Caco-2 (cell line): ENCODE measurements around the gene CLCA1. TPM values are rescaled to one million over a fixed set of nuclear protein-coding genes. Genes with fewer than 3 reads are reported as not detected.

ENCODE experiments used
- BruUV-seq: library from RNA; stranded (reverse); fragments of 400-500 nt; replicated peaks from 2 replicates; lab custom pipeline; 2021; lab: Mats Ljungman, UMichigan
- CTCF ChIA-PET: fragments of 300-600 bp; sonication (Branson Sonifier 250); formaldehyde crosslinking; loops from one replicate; lab custom pipeline; 2022; ENCODE audit warnings: antibody characterized with exemption; lab: Charles Lee
- POLR2A ChIA-PET: fragments of 300-600 bp; sonication (Branson Sonifier 250); formaldehyde crosslinking; loops from one replicate; lab custom pipeline; 2022; ENCODE audit warnings: antibody characterized with exemption; lab: Charles Lee
- DNase-seq, 2 experiments: peaks; one replicate each; pipeline versions ENCODE4 v3.0.0 to v3.0.0-alpha.2; 2020 to 2022
- H3K27me3 ChIP-seq: replicated peaks from 2 replicates; pipeline ENCODE4 v1.6.0; 2011; ENCODE audit warnings: low read length; ENCODE audit not compliant: control insufficient read depth, insufficient read depth
- H3K36me3 ChIP-seq: 2 replicates; pipeline ENCODE4 v1.5.1; 2011; ENCODE audit warnings: low read length; ENCODE audit not compliant: control insufficient read depth, insufficient read depth
- H3K4me1 ChIP-seq: fragments of 250-450 bp; sonication (Bioruptor Pico); 2 replicates; pipeline ENCODE4 v1.5.1; 2020; ENCODE audit warnings: mild to moderate bottlenecking
- H3K4me3 ChIP-seq: 2 replicates; pipeline ENCODE4 v1.5.1; 2011; ENCODE audit warnings: low read depth, mild to moderate bottlenecking, control low read depth, low read length
- H3K9me3 ChIP-seq: fragments of 250-450 bp; sonication (Bioruptor Pico); 2 replicates; pipeline ENCODE4 v1.5.1; 2020; ENCODE audit warnings: mild to moderate bottlenecking, moderate library complexity
- H3K27ac Mint-ChIP-seq: one replicate; pipeline ENCODE4 v1.8.0; 2022; ENCODE audit warnings: mixed read lengths; ENCODE audit not compliant: unreplicated experiment
- H3K27me3 Mint-ChIP-seq: one replicate; pipeline ENCODE4 v1.8.0; 2022; ENCODE audit warnings: mixed read lengths; ENCODE audit not compliant: insufficient read depth, unreplicated experiment
- H3K36me3 Mint-ChIP-seq: one replicate; pipeline ENCODE4 v1.8.0; 2022; ENCODE audit warnings: mild to moderate bottlenecking, mixed read lengths; ENCODE audit not compliant: insufficient read depth, unreplicated experiment
- H3K4me1 Mint-ChIP-seq: one replicate; pipeline ENCODE4 v1.8.0; 2022; ENCODE audit warnings: low read depth, mixed read lengths; ENCODE audit not compliant: unreplicated experiment
- H3K4me3 Mint-ChIP-seq: one replicate; pipeline ENCODE4 v1.8.0; 2022; ENCODE audit warnings: mild to moderate bottlenecking, moderate library complexity, mixed read lengths; ENCODE audit not compliant: unreplicated experiment
- H3K9me3 Mint-ChIP-seq: one replicate; pipeline ENCODE4 v1.8.0; 2022; ENCODE audit warnings: mixed read lengths; ENCODE audit not compliant: unreplicated experiment
- CTCF ChIP-seq, 2 experiments: fragments of 200-600 bp in 1 of 2; IDR thresholded peaks; 1 replicate in 1 of 2; 2 replicates in 1 of 2; pipeline versions ENCODE4 v1.5.1 to v1.8.0; 2011 to 2022; ENCODE audit warnings: antibody characterized with exemption in 1 of 2, control low read depth in 1 of 2, inconsistent platforms in 1 of 2, low read depth in 1 of 2, low read length in 1 of 2, mild to moderate bottlenecking in 1 of 2, moderate library complexity in 1 of 2; ENCODE audit not compliant: insufficient read depth in 1 of 2, severe bottlenecking in 1 of 2, unreplicated experiment in 1 of 2
- intact Hi-C: fragments of 100-400 bp; cut with micrococcal nuclease; formaldehyde crosslinking; loops from one replicate; pipeline ENCODE4 v1.10.0; 2022; ENCODE audit not compliant: unreplicated experiment
- total RNA-seq: library from RNA; stranded (reverse); gene quantifications from 2 replicates; pipeline ENCODE4 v1.2.3, GENCODE V29; 2022

Gene CLCA1
- total RNA-seq, 1 experiment from 2014 or later, result not detected

- Histone ChIP-seq H3K4me1 (no peaks in the 10 kb centered on the region), H3K9me3 (no peaks in the 10 kb centered on the region), H3K27me3 (no peaks in the 10 kb centered on the region), H3K36me3 (no peaks in the 10 kb centered on the region), H3K4me3 (no peak overlapping the region)
- intact Hi-C loops, result no loop called here
- peaks cover 5% of the 10 kb centered on the region for H3K27me3 Mint-ChIP-seq
- ChIA-PET CTCF (no interaction called here), POLR2A (no interaction called here)
- BruUV-seq, result no TSS peak
- no peak overlapping the region for H3K27ac Mint-ChIP-seq
- no peaks in the 10 kb centered on the region for H3K4me1 Mint-ChIP-seq
- no peaks in the 10 kb centered on the region for H3K36me3 Mint-ChIP-seq
- no peak for TF ChIP-seq CTCF (IDR thresholded peaks at IDR 0.05; ENCODE audit: insufficient read depth in 1 of 2, low read depth in 1 of 2, low read length in 1 of 2, severe bottlenecking in 1 of 2, unreplicated experiment in 1 of 2)
- no peaks in the 10 kb centered on the region for H3K9me3 Mint-ChIP-seq
- H3K4me3 Mint-ChIP-seq, result no peak overlapping the region
- DNase-seq, result no peak
These were observed 26.7 kb upstream of the CLCA1 start for GRCh38 chr1:86441997-86442396.

GRCh38 chr1:86445919-86446318 lies 22.8 kb upstream of the CLCA1 start:
- no peaks in the 10 kb centered on the region for H3K27me3 ChIP-seq
- H3K27me3 Mint-ChIP-seq, result no peaks in the 10 kb centered on the region
- no peaks in the 10 kb centered on the region for H3K36me3 ChIP-seq

GRCh38 chr1:86447198-86447790 lies 21.4 kb upstream of the CLCA1 start:
- DNase-seq, result no peak
- ChIA-PET CTCF (no interaction called here), POLR2A (no interaction called here)
- no peaks in the 10 kb centered on the region for H3K4me1 ChIP-seq
- no peak overlapping the region for H3K27ac Mint-ChIP-seq
- BruUV-seq, result no TSS peak
- no peak for TF ChIP-seq CTCF (IDR thresholded peaks at IDR 0.05; ENCODE audit: insufficient read depth in 1 of 2, low read depth in 1 of 2, low read length in 1 of 2, severe bottlenecking in 1 of 2, unreplicated experiment in 1 of 2)
- H3K9me3 Mint-ChIP-seq, result no peaks in the 10 kb centered on the region
- intact Hi-C loops, result no loop called here
- no peak overlapping the region for H3K4me3 ChIP-seq
- H3K9me3 ChIP-seq, result no peaks in the 10 kb centered on the region
- peaks cover 3% of the 10 kb centered on the region for H3K27me3 Mint-ChIP-seq
- H3K36me3 Mint-ChIP-seq, result no peaks in the 10 kb centered on the region
- H3K36me3 ChIP-seq, result no peaks in the 10 kb centered on the region
- no peaks in the 10 kb centered on the region for H3K27me3 ChIP-seq
- H3K4me3 Mint-ChIP-seq, result no peak overlapping the region
- no peaks in the 10 kb centered on the region for H3K4me1 Mint-ChIP-seq

More at GRCh38 chr1:86445919-86446318, 22.8 kb upstream of the CLCA1 start:
- H3K27ac Mint-ChIP-seq, result no peak overlapping the region
- POLR2A ChIA-PET, result no interaction called here
- H3K4me1 Mint-ChIP-seq, result no peaks in the 10 kb centered on the region
- no peaks in the 10 kb centered on the region for H3K4me1 ChIP-seq
- no peak for TF ChIP-seq CTCF (IDR thresholded peaks at IDR 0.05; ENCODE audit: insufficient read depth in 1 of 2, low read depth in 1 of 2, low read length in 1 of 2, severe bottlenecking in 1 of 2, unreplicated experiment in 1 of 2)
- H3K36me3 Mint-ChIP-seq, result no peaks in the 10 kb centered on the region
- DNase-seq, result no peak
- CTCF ChIA-PET, result no interaction called here
- no peak overlapping the region for H3K4me3 ChIP-seq
- intact Hi-C loops, result no loop called here
- no TSS peak for BruUV-seq
- H3K9me3 Mint-ChIP-seq, result no peaks in the 10 kb centered on the region
- no peak overlapping the region for H3K4me3 Mint-ChIP-seq
- H3K9me3 ChIP-seq, result no peaks in the 10 kb centered on the region
